T47D (cell line): Measurements from ENCODE around the gene KHDC1L.
"Not testable (repeated sequence)": the region's sequence is repeated elsewhere in the genome, so short reads cannot be mapped to it uniquely, and the experiment has no call there.

Source experiments
- DNase-seq, 2 experiments: peaks; one replicate each; pipeline versions ENCODE4 v3.0.0 to v3.0.0-alpha.2; 2011 to 2012; ENCODE audit warnings: low read depth in 1 of 2, low spot score in 1 of 2
- JUND ChIP-seq: IDR thresholded peaks from 2 replicates; pipeline ENCODE4 v1.6.1; 2012; ENCODE audit warnings: low read depth
- in situ Hi-C: cut with HindIII; loops from 2 replicates; pipeline ENCODE4 v1.10.0; 2016; ENCODE audit warnings: low sequenced_read_pairs, low pct_unique_long_range_greater_than_20kb

The KHDC1L gene

GRCh38 chr6:73236144-73236750 lies 11.0 kb upstream of the KHDC1L start:
- no peak for TF ChIP-seq JUND
- in situ Hi-C loops, result no loop called here
- DNase-seq, result no peak

GRCh38 chr6:73234733-73235132 lies 9.4 kb upstream of the KHDC1L start:
- no peak for TF ChIP-seq JUND
- in situ Hi-C loops, result no loop called here
- DNase-seq, result no peak

- in situ Hi-C loops, DNase-seq: not testable (repeated sequence)
Observed at GRCh38 chr6:73233971-73234370, 8.7 kb upstream of the KHDC1L start.

GRCh38 chr6:73233048-73233447 lies 7.8 kb upstream of the KHDC1L start:
- no peak for DNase-seq
- TF ChIP-seq JUND, result no peak
- in situ Hi-C loops, result no loop called here

DNA sequence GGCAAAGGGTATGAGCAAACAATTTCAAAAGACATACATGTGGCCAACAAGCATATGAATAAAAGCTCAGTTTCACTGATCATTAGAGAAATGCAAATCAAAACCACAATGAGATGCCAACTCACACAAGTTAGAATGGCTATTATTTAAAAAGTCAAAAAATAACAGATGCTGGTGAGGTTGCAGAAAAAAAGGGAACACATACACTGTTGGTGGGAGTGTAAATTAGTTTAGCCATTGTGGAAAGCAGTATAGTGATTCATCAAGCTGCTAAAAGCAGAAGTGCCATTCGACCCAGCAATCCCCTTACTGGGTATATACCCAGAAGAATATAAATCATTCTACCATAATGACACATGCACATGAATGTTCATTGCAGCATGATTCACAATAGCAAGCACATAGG lies 6.7 kb upstream of the KHDC1L start:
- in situ Hi-C loops, result no loop called here
- no peak for TF ChIP-seq JUND
- DNase-seq, result no peak

- no peak for DNase-seq
- no peak for TF ChIP-seq JUND
- in situ Hi-C loops, result no loop called here
Observed at GRCh38 chr6:73227606-73228255, 2.4 kb upstream of the KHDC1L start.

- DNase-seq, result no peak
- TF ChIP-seq JUND, result no peak
- in situ Hi-C loops, result no loop called here
Observed at GRCh38 chr6:73216859-73217258, 8.4 kb downstream of the KHDC1L start.

DNA sequence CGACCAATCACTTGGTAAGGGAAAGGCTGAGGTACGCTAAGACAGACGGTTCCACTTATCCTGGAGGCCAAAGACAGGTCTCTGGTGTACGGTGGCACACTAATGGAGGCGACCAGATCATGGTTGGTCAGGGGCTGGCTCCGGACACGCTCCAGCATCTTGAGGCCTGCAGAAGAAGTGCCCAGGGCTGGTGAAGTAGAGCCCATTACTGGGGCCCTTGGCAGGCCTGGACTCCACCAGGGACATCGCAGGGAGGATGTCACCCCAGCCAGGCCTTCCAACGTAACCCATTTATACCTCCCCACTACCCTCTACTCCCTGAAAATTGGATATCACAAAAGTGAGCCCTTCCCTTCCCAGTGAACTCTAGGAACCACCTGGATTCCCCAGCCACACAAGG lies 16.2 kb downstream of the KHDC1L start:
- TF ChIP-seq JUND, result no peak
- in situ Hi-C loops, result no loop called here
- no peak for DNase-seq

DNA sequence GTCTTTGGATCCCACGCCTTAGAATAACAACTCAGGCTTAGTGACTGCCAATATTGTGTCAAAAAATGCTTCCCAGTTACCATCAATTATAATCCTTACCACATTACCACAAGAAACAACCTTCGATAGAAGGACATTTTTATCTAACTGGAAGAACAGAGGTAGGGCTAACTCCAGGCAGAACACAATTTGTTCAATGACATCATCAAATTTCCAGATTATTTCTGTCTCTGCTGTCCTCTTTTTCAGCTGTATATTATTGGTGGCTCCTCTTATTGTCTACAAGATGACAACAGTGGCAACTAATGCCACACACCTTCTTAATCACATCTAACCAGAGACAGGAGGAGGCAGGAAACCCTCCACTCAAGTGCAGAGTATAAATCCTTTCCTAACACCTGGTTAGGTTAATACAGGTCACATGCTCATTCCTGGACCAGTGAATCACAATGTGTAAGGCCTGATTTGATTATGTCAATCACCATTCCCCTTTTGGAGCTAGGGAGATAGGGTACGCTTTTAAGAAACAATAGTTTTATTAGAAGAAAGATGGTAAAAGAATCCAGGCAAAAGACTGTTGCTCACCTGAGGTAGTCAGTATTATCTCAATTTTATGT lies 18.0 kb downstream of the KHDC1L start:
- no peak for TF ChIP-seq JUND
- in situ Hi-C loops, result no loop called here
- no peak for DNase-seq

DNA sequence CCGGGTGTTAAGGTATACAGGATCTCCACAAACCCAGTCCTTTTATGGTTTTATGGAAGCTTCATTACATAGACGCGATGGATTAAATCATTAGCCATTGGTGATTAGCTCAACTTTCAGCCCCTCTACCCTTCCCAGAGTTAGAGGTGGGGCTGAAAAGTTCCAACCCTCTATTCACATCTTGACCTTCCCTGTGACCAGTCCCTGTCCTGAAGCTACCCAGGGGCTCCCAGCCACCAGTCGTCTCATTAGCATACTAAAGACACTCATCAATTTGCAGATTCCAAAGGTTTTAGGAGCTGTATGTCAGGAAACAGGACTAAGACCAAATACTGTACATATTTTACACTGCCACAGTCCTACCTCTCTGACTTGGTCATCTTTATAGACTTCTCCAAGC lies 21.0 kb downstream of the KHDC1L start:
- in situ Hi-C loops, result no loop called here
- DNase-seq, result no peak
- TF ChIP-seq JUND, result no peak

DNA sequence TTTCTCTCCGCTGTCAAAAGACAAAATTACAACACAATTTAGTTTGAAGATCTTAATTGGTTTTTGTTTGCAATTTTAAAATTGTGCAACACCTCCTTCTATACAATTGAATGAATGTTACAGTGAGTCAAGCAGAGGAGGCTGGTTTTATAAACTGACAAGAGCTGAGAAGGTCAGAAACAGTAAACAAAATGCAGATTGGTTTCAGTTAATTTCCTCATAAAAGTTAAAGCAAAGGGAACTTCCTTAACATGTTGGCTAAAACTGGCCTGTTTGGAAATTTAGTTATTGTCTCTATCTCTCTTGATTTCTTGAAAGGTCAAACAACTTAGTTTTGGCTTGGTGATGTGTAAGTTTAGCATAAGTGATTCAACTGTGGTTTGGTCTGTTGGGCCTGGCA lies 22.2 kb downstream of the KHDC1L start:
- in situ Hi-C loops, result no loop called here
- no peak for DNase-seq
- TF ChIP-seq JUND, result no peak

DNA sequence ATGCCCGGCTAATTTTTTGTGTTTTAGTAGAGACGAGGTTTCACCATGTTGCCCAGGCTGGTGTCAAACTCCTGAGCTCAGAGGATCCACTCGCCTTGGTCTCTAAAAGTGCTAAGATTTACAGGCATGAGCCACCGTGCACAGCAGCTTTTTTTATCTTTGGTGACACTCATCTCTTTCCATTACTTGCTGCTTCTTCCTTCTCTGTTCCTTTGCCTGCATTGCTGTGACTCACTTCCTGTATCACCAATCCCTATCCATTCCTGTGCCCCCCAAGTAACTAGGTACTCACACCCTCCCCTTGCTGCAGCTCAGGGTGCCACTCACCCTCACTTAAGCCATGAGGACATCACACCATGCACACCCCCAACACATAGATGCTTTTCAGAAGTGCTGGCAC lies 24.6 kb downstream of the KHDC1L start:
- in situ Hi-C loops, result no loop called here
- no peak for DNase-seq
- TF ChIP-seq JUND, result no peak

GRCh38 chr6:73200247-73200646 lies 25.0 kb downstream of the KHDC1L start:
- TF ChIP-seq JUND, result no peak

More at GRCh38 chr6:73200247-73200646, 25.0 kb downstream of the KHDC1L start:
- DNase-seq, result no peak
- in situ Hi-C loops, result no loop called here
